NCI-H2107 treated with DMSO at 0.1 percent for 48 hours (cell line): Measurements from ENCODE around the gene DISP1.
"Not testable (repeated sequence)": the region's sequence is repeated elsewhere in the genome, so short reads cannot be mapped to it uniquely, and the experiment has no call there.

Experiments used
- DNase-seq: peaks from one replicate; lab custom pipeline; 2025; ENCODE audit not compliant: unreplicated experiment; lab: John Stamatoyannopoulos, UW

The DISP1 gene

GRCh38 chr1:222792744-222793143 lies 22.1 kb upstream of the DISP1 start:
- peak; percentile 35 for DNase-seq

- no peak for DNase-seq
Measured at GRCh38 chr1:222794656-222795474, 20.0 kb upstream of the DISP1 start.

- no peak for DNase-seq
Measured at GRCh38 chr1:222798116-222798515, 16.7 kb upstream of the DISP1 start.

GRCh38 chr1:222798975-222799374 lies 15.9 kb upstream of the DISP1 start:
- no peak for DNase-seq

GRCh38 chr1:222801067-222801466 lies 13.8 kb upstream of the DISP1 start:
- no peak for DNase-seq

- no peak for DNase-seq
Measured at GRCh38 chr1:222811671-222812070, 3.2 kb upstream of the DISP1 start.

- DNase-seq, result no peak
Measured at GRCh38 chr1:222813866-222814535, 838 bp upstream of the DISP1 start.

GRCh38 chr1:222815440-222815765 lies 564 bp downstream of the DISP1 start:
- DNase-seq, result no peak

- DNase-seq, result no peak
Measured at GRCh38 chr1:222817529-222817928, 2.7 kb downstream of the DISP1 start.

GRCh38 chr1:222818171-222818570 lies 3.3 kb downstream of the DISP1 start:
- no peak for DNase-seq

GRCh38 chr1:222820171-222820712 lies 5.4 kb downstream of the DISP1 start:
- no peak for DNase-seq

GRCh38 chr1:222821239-222821638 lies 6.4 kb downstream of the DISP1 start:
- no peak for DNase-seq

GRCh38 chr1:222823695-222824094 lies 8.9 kb downstream of the DISP1 start:
- DNase-seq, result no peak

GRCh38 chr1:222824641-222825040 lies 9.8 kb downstream of the DISP1 start:
- no peak for DNase-seq

- no peak for DNase-seq
Measured at GRCh38 chr1:222828939-222829338, 14.1 kb downstream of the DISP1 start.

GRCh38 chr1:222829868-222830267 lies 15.0 kb downstream of the DISP1 start:
- DNase-seq, result no peak

GRCh38 chr1:222833356-222833876 lies 18.6 kb downstream of the DISP1 start:
- no peak for DNase-seq

- no peak for DNase-seq
Measured at GRCh38 chr1:222843469-222844410, 28.9 kb downstream of the DISP1 start.

GRCh38 chr1:222844411-222844779 lies 29.6 kb downstream of the DISP1 start:
- DNase-seq, result no peak

- DNase-seq, result no peak
Measured at GRCh38 chr1:222845763-222846162, 30.9 kb downstream of the DISP1 start.

- not testable (repeated sequence) for DNase-seq
Measured at GRCh38 chr1:222850550-222850949, 35.7 kb downstream of the DISP1 start.
